Fibroblast of peridontal ligament (primary cell): ENCODE results near the gene TAF7L.
"Not testable (repeated sequence)": the region's sequence is repeated elsewhere in the genome, so short reads cannot be mapped to it uniquely, and the experiment has no call there.

Experiments used
- DNase-seq: peaks from one replicate; pipeline ENCODE4 v3.0.0-alpha.2; 2010; ENCODE audit errors: extremely low read depth

Gene TAF7L, protein sequence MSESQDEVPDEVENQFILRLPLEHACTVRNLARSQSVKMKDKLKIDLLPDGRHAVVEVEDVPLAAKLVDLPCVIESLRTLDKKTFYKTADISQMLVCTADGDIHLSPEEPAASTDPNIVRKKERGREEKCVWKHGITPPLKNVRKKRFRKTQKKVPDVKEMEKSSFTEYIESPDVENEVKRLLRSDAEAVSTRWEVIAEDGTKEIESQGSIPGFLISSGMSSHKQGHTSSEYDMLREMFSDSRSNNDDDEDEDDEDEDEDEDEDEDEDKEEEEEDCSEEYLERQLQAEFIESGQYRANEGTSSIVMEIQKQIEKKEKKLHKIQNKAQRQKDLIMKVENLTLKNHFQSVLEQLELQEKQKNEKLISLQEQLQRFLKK

DNA sequence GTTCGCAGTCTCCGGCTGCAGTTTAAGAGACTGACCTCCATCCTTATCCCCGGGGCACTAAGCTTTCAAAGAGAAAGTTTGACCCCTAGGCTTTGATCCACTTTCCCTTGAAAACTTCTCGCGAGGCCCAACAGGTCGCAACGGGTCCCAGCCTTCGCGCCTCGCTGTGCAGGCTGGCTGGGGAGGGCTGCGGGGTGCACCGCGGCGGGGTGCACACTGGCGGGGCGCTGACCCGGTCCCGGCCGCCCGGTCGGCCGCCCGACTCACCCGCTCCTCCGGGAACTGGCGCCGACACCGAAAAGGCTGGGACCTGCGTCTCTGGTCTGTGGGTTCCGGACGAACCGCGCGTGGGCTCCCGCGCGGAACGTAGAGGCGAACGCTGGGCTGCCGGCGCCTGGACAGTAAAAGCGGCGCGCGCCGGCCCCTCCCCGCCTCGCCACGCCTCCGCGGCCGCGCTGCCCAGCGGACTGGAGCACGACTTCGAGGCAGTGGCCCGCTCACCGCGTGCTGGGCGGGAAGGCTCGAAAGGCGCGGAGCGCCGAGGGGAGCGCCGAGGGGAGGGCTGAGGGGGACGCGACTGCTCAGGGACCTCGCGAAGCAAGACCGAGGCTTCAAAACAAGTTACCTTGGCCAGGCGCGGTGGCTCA, at the start of gene TAF7L:
Gene TAF7L (minus strand): TSS at position 378 of the 647 bp plus-strand sequence. CDS start 3,791 bp downstream, outside the sequence.
- no peak for DNase-seq

DNA sequence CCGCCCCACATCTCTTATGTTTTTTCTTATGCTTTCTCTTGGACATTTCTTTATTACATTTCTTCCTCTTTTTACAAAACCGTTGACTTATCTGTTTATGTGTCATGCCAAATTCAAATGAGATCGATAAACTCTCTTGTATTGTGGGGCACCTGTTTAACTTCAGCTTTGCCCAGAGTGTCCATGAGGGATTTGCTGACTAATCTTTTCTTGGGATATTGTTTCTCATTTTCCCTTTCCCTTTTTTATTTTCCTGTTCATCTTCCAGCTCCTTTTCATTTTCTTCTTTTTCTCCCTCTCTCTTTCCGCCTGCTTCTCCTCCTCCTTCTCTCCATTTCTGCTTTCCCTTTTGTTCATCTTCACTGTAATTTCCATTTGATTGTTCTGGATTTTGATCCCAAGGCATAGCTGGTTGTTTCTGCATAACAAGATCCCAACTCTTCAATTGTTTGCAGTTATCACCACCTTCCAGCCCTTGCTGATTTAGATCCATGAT, 46.7 kb upstream of the TAF7L start:
- DNase-seq = no peak

DNA sequence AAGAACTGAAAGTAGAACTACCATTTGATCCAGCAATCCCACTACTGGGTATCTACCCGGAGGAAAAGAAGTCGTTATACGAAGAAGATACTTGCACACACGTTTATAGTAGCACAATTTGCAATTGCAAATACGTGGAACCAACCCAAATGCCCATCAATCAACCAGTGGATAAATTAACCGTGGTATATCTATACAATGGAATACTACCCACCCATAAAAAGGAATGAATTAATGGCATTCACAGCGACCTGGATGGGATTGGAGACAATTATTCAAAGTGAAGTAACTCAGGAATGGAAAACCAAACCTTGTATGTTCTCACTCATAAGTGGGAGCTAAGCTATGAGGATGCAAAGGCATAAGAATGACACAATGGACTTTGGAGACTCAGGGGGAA, 43.2 kb upstream of the TAF7L start:
- DNase-seq = not testable (repeated sequence)

DNA sequence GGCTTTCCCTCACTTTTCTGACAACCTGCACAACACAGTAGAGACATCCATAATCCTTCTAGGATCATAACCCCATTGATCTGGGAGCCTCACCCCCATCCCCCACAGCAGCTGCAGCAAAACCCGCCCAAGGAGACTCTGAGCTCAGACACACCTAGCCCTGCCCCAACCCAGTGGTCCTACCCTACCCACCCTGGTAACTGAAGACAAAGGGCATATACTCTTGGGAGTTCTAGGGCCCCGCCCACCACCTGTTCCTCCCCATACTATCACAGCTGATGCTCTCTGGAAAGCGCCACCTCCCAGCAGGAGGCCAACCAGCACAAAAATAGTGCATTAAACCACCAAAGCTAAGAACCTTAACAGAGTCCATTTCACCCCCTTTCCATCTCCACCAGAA, 35.5 kb upstream of the TAF7L start:
- DNase-seq = not testable (repeated sequence)

DNA sequence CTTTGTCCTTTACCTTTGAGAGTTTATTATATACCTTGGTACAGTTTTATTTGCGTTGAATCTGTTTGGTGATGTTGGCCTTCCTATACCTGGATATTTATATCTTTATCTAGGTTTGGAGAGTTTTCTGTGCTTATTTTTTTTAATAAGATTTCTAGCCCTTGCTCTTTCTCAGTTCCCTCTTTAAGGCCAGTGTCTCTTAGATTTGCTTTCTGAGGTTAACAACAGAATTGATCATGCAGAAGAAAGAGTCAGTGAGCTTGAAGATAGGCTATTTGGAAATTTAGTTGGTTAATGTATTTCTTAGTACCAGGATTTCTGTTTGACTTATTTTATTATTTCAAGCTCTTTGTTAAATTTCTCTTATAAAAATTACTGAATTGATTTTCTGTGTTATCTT, 12.7 kb upstream of the TAF7L start:
- no peak for DNase-seq

DNA sequence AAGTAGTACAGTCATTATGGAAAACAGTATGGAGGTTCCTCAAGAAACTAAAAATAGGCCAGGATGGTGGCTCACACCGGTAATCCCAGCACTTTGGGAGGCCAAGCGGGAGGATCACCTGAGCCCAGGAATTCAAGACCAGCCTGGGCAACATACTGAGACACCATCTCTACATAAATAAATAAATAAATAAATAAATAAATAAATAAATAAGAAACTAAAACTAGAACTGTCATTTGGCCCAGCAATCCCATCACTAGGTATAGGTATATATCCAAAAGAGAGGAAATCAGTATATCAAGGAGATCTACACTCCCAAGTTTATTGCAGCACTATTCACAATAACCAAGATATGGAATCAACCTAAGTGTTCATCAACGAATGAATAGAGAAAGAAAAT, 4.5 kb upstream of the TAF7L start:
- DNase-seq = not testable (repeated sequence)

DNA sequence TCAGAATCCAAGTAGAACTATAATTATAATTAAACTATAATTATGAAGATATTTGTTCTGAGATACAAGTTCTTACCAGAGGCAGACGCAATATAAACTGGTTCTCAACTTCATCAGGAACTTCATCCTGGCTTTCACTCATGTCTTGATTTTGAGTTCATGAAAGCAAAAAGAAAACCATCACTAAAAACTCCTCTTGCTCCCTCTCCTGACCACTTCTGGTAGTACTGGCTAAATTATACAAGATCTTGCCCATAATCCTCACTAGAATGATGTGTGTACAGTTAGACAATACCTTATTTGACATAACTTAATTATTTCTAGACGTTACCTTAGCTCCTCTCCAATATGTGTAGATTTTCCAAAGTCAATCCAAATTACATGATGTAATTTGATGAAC, 3.7 kb downstream of the TAF7L start:
- DNase-seq = peak; percentile 74

DNA sequence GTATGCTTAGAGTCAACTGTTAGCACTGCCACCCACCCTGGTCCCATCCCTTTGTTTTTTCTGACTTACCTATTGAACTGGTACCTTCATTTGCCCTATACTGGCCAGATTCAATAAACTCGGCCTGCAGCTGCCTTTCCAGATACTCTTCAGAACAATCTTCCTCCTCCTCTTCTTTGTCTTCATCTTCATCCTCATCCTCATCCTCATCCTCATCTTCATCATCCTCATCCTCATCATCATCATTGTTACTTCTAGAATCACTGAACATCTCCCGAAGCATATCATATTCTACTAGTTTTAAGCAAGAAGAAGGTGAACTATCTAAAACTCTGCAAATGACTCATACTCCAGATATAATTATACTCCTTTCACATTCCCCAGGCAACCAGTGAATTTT, 14.9 kb downstream of the TAF7L start:
- DNase-seq = no peak

DNA sequence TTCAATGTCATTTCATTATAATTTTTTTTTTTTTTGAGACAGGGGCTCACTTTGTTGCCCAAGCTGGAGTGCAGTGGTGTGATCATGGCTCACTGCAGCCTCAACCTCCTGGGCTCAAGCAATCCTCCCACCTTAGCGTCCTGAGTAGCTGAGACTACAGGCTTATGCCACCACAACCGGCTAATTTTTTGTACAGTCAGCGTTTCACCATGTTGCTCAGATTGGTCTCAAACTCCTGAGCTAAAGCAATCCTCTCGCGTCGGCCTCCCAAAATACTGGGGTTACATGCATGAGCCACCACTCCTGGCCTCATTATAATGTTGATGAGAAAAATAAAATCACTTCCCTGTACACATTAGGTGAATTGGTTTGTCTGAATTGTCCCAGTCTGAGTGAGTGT, 16.9 kb downstream of the TAF7L start:
- no peak for DNase-seq

DNA sequence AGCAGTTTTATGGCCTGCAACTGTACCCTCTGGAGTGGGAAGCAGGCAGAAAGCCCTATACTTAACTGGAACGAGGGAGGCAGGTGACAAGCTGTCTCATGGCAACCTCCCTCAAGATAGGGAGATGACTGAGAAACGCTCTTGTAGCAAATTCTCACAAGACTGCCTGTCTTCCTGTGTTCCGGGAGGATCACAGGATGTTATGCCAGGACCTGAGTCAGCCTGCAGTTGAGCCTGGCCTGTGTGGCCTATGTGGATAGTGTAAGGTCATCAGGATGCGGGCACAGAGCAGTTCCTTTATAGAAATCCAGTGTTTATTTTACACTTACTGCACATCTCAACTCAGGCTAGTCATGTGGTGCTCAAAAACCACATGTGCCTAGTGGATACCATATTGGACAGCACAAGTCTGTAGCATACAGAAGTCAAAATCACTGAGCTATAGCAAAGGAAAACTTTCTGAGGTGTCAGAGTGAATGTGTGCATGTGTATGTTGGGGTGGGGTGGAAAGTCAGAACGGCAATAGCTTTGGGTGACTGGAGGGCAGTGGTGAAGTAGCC, 25.2 kb downstream of the TAF7L start:
- peak; percentile 44 for DNase-seq

DNA sequence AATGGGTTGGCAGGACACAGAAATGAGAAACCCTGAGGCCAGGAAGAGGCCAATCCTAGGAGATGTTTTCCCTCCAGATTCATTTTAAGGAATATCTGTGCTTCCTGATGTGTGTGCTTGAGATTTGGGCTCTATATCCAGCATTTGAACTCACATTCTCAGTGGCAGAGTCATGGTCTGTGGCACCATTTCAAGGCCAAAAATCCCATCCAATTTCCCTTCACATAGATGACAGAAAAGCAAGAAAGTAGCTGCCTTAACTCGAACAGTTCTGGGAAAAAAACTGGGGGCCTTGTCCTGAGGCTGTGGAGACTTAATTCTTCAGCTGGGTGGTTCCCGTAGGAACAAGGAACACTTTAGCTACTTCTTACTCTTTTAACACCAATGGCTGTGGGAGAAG, 27.4 kb downstream of the TAF7L start:
- peak; percentile 49 for DNase-seq

DNA sequence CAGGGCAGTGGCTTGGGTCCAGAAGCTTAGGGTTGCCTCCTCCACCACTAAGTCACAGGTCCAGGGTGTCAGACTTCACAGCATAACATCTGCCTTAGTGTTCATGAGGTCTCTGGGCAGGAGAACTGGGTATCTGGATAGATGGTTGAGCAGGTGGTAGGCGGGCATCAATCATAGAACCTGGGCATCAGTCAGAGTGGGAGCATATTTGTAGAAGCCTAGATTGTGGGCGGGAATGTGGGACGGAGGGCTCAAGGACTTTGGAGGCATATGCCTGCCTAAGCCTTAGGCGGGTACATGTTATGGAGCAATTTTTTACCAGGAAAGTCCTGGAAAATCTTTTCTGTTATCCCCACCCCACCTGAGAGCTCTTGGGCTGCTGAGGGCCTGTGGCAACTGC, 28.5 kb downstream of the TAF7L start:
- no peak for DNase-seq

DNA sequence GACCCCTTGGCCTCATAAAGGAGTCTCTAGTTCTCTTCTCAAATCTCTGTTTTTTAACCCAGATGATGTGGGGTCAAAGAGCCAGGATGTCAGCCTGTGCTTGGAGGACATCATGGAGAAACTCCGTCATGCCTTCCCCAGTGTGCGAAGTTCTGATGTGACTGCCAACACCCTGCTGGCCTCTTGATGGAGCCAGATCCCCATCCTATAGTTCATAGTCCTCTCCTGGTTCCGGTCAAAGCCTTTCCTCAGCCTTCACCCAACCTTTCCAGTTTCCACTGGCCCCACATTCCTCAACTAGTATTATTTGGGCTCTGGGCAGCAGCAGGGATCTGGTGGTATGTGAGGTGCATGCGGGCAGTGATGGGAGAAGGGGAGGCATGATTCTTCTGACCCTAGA, 30.7 kb downstream of the TAF7L start:
- peak; percentile 11 for DNase-seq

DNA sequence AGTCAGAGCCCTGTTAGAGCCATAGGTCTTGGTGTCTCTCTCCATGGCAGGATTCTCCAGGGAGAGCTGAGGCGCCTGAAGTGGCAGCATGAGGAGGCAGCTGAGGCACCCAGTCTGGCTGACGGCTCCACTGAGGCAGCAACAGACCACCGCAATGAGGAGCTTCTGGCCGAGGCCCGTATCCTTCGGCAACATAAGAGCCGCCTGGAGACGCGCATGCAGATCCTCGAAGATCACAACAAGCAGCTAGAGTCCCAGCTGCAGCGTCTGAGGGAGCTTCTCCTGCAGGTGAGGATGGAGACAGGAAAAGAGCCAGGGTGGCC, 32.9 kb downstream of the TAF7L start:
- no peak for DNase-seq

DNA sequence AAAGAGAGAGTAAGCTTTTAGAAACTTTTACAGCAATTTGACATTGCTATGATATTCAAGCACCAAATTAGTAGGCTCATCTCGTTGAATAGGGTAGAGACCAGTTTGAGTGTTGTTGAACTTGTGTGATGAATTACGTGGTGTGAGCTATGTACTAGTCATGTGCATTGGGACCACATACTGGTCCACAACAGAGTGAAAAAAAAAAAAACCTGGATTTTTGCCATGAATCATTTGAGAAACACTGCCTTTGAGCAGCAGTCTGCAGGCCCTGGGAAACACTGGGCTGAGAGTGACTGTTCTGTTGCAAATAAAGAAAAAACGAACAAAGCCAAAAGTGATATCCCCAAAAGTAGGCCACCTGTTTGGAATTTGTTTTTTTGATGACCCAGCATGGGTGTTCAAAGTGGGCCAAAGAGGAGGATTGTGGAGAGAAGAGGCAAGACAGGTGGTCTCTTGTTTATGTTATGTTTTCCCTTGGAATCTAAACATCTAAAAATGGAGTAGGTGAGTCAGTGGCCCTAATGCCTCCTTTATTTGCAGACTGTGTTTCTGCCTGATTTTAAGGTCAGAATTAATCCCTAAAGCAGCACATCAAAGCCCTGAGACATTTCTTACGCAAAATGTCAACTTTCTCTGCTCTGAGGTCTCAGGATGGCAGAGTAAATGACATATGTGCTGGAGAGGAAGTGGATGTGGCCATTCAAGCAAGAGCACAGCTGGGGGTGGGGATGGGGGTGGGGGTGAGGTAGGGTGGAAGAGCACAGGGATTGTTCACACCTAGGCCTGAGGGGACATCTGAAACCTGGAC, 33.5 kb downstream of the TAF7L start:
- peak; percentile 51 for DNase-seq

DNA sequence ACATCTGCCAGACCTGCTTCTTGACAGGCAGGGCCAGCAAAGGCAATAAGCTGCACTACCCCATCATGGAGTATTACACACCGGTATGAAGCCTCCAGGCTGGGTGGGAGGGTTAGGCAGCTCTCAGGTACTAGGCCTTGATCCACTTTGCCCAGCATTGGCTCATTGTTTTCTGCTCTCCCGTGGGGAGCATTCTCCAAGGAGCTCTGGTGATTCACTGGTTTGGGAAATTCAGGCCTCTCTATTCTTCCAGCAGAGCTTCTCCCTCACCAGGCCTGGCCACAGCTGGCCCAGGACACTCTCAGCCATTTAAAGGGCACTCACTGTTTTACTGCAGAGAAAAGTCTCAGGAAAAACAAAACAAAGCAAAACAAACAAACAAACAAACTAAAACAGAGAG, 38.5 kb downstream of the TAF7L start:
- DNase-seq = peak; percentile 56

DNA sequence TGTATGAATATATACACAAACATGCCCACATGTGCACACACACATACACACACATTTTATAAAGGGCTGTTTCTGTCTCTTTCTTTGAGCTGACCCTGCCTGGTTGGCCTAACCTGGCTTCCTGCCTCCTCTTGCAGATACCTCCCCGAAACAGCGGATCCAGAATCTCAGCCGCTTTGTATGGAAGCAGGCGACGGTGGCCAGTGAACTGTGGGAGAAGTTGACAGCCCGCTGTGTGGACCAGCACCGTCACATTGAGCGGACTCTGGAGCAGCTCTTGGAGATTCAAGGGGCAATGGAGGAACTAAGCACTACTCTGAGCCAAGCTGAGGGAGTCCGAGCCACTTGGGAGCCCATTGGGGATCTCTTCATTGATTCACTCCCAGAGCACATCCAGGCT, 49.6 kb downstream of the TAF7L start:
- no peak for DNase-seq

DNA sequence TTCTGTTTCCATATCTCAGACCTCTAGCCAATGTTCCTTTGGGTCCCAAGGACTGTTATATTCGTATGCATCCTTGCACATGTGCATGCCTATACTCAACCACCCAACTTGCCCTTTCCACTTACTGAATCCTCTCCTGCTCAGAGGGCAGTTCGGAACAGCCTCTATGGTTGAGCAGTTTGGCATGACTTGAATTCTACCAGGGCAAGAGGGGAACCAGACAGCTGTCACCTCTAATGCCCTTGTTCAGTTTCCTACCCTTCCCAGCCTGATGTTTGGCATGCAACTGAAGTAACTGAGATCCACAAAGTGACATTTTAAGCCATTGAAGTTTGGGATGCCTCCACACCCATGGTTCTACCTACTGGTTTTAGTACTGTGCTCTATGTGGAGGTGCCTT, 54.1 kb downstream of the TAF7L start:
- DNase-seq = no peak

DNA sequence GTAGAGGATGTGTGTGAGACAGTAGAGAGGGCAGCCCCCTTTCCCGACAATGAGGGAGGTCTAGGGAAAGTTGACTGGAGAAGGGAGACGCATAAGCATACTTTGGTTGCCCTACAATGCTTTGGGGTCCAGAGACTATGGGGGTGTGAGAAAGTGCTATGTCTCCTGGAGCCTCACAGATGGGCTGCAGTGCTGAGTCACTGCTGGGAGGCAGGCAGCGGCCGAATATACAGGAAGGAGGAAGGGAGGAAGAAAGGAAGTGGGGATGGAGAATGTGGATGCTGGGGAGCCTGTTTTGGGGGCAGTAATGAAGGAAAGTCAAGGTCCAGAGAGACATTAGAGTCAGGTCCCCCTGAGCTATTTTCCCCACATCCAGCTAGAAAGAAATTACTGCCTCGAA, 58.8 kb downstream of the TAF7L start:
- no peak for DNase-seq

DNA sequence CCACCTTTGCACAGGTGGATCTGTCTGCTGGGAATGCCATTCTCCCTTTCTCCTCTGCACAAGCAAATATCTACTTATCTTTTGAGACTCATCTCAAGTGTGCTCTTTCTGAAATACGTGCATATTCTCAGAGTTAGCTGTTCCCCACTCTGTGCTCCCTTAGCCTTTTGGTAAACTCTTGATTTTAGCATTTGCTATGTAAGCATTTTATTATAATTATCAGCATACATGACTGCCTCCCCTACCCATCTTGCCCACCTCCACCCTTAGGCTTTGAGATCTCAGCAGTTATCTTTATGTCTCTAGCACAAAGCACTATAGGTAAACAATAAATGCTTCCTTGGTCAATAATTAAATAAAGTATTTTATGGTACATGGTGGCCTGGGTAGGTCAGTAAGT, 60.1 kb downstream of the TAF7L start:
- DNase-seq = no peak

DNA sequence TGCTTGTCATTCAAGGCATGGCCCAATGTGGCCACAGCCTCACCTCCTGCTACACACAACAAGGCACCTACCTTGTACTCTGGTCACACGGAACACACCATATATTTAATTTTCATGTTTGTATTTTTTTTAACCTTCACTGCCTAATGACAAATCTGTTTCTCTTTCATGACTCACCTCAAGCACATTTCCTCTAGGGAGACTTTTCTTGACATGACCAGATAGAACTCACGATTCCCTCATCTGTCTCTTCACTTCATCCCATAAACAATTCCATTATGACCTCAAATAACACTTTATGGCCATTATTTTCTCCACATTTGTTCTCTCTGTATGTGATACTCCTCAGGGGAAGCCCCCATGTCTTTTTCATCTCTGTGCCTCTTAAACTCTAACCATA, 60.5 kb downstream of the TAF7L start:
- DNase-seq = no peak

DNA sequence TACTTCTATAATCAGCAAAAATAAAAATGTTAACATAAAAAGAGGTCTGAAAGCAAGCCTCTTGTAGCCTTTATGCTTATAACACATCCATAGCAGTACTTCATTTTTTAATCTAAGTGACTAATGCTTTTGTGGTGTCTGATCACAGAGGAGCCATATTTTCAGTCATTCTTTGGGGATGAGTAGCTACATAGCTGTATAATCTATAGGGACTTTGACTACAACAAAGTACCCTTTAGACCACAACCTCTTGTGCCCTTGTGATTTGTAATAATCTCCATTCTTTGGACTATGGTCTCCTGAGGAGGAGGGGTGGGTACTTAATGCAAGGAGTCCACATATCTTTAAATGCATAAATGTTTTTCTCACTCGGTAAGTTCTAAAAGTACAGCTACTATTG, 62.0 kb downstream of the TAF7L start:
- DNase-seq = peak; percentile 75
